Neural cell (in vitro differentiated cells): Measurements from ENCODE around the gene CLEC9A. TPM values are rescaled to one million over a fixed set of nuclear protein-coding genes. Genes with fewer than 3 reads are reported as not detected.

Experiments used
- H2AFZ ChIP-seq: fragments of 200-600, 300-800 bp; sonication (generic), shearing (Covaris generic); 2 replicates; pipeline ENCODE4 v1.6.0; 2014; ENCODE audit warnings: low read depth, mild to moderate bottlenecking, antibody characterized with exemption, low read length, moderate library complexity
- H3F3A ChIP-seq: fragments of 200-600 bp; shearing (Covaris generic); 2 replicates; pipeline ENCODE4 v1.6.1; 2016; ENCODE audit warnings: mild to moderate bottlenecking, moderate library complexity, mixed read lengths, antibody characterized with exemption, low read length; ENCODE audit not compliant: insufficient read depth, poor library complexity, severe bottlenecking
- H3K27ac ChIP-seq: fragments of 200-600, 300-800 bp; sonication (generic), shearing (Covaris generic); 2 replicates; pipeline ENCODE4 v1.5.1; 2014; ENCODE audit warnings: mild to moderate bottlenecking, low read length, moderate library complexity
- H3K27me3 ChIP-seq: fragments of 300-800, 200-600 bp; sonication (generic), shearing (Covaris generic); 2 replicates; pipeline ENCODE4 v1.6.0; 2014; ENCODE audit warnings: mild to moderate bottlenecking, low read depth, low read length, moderate library complexity; ENCODE audit not compliant: insufficient read depth
- H3K36me3 ChIP-seq: fragments of 300-800, 200-600 bp; sonication (generic), shearing (Covaris generic); 2 replicates; pipeline ENCODE4 v1.5.1; 2014; ENCODE audit warnings: mild to moderate bottlenecking, antibody characterized with exemption, low read length, moderate library complexity; ENCODE audit not compliant: insufficient read depth
- H3K4me2 ChIP-seq: fragments of 300-800, 200-600 bp; sonication (generic), shearing (Covaris generic); 2 replicates; pipeline ENCODE4 v1.6.0; 2014; ENCODE audit warnings: mild to moderate bottlenecking, low read length
- H3K4me3 ChIP-seq: fragments of 300-800, 200-600 bp; sonication (generic), shearing (Covaris generic); 2 replicates; pipeline ENCODE4 v1.5.1; 2014; ENCODE audit warnings: mild to moderate bottlenecking, low read length, moderate library complexity
- H3K79me2 ChIP-seq: fragments of 200-600 bp; shearing (Covaris generic); replicated peaks from 2 replicates; pipeline ENCODE4 v1.6.0; 2014; ENCODE audit warnings: mild to moderate bottlenecking, low read length, moderate library complexity; ENCODE audit not compliant: insufficient read depth
- H3K9ac ChIP-seq: fragments of 300-800, 200-600 bp; sonication (generic), shearing (Covaris generic); 2 replicates; pipeline ENCODE4 v1.6.1; 2016; ENCODE audit warnings: mild to moderate bottlenecking, low read length, mixed read lengths
- H3K9me2 ChIP-seq: fragments of 200-600 bp; shearing (Covaris generic); 2 replicates; pipeline ENCODE4 v1.6.1; 2016; ENCODE audit warnings: mild to moderate bottlenecking, low read length, mixed read lengths; ENCODE audit not compliant: insufficient read depth
- H3K9me3 ChIP-seq: fragments of 200-600, 300-800 bp; sonication (generic), shearing (Covaris generic); 2 replicates; pipeline ENCODE4 v1.6.1; 2016; ENCODE audit warnings: mild to moderate bottlenecking, mixed run types, low read length, moderate library complexity, mixed read lengths
- H4K20me1 ChIP-seq: fragments of 200-600 bp; shearing (Covaris generic); 2 replicates; pipeline ENCODE4 v1.6.1; 2016; ENCODE audit warnings: mild to moderate bottlenecking, mixed run types; ENCODE audit not compliant: insufficient read depth
- EP300 ChIP-seq: fragments of 450-650 bp; conservative IDR thresholded peaks from 2 replicates; pipeline ENCODE4 v1.6.1; 2014; ENCODE audit warnings: antibody characterized with exemption, mild to moderate bottlenecking, moderate library complexity; ENCODE audit not compliant: poor library complexity, severe bottlenecking
- EZH2 ChIP-seq: fragments of 200-600, 300-800 bp; shearing (Covaris generic), sonication (generic); IDR thresholded peaks from 2 replicates; pipeline ENCODE4 v1.6.1; 2014; ENCODE audit warnings: antibody characterized with exemption, low read length, borderline replicate concordance, mild to moderate bottlenecking; ENCODE audit not compliant: insufficient read depth, poor library complexity, severe bottlenecking
- MXI1 ChIP-seq: fragments of 450-650 bp; conservative IDR thresholded peaks from 2 replicates; pipeline ENCODE4 v1.6.1; 2014; ENCODE audit warnings: antibody characterized with exemption, mild to moderate bottlenecking; ENCODE audit not compliant: poor library complexity, severe bottlenecking
- POLR2AphosphoS5 ChIP-seq: IDR thresholded peaks from 2 replicates; pipeline ENCODE4 v1.6.1; 2012
- RAD21 ChIP-seq: fragments of 450-650 bp; conservative IDR thresholded peaks from 2 replicates; pipeline ENCODE4 v1.6.1; 2014; ENCODE audit warnings: antibody characterized with exemption, mild to moderate bottlenecking, moderate library complexity
- SMC3 ChIP-seq: fragments of 450-650 bp; conservative IDR thresholded peaks from 2 replicates; pipeline ENCODE4 v1.6.1; 2014; ENCODE audit warnings: antibody characterized with exemption, mild to moderate bottlenecking, moderate library complexity; ENCODE audit not compliant: poor library complexity
- TAF1 ChIP-seq: IDR thresholded peaks from 2 replicates; pipeline ENCODE4 v1.6.1; 2012; ENCODE audit warnings: low read depth
- polyA plus RNA-seq: library from polyadenylated mRNA; depleted of rRNA; stranded (reverse); fragments of >200 nt; gene quantifications from 2 replicates; pipeline ENCODE4 v1.2.3, GENCODE V29; 2014
- TF ChIP-seq, protein P1 (sequence below): IDR thresholded peaks from 2 replicates; pipeline ENCODE4 v1.6.1; 2012; ENCODE audit warnings: borderline replicate concordance
- TF ChIP-seq, protein P2 (sequence below): fragments of 450-650 bp; IDR thresholded peaks from 2 replicates; pipeline ENCODE4 v1.5.1; 2014; ENCODE audit warnings: antibody characterized with exemption, mild to moderate bottlenecking, moderate library complexity; ENCODE audit not compliant: poor library complexity, severe bottlenecking

CLEC9A gene
- polyA plus RNA-seq, 1 donor from 2014 or later = not detected

- TF ChIP-seq EZH2 = no peak
- TF ChIP-seq EP300 = peak; percentile 30
- H4K20me1 ChIP-seq = no peaks in the 10 kb centered on the region
- H3F3A ChIP-seq = no peaks in the 10 kb centered on the region
- no peak overlapping the region for H3K4me2 ChIP-seq
- no peaks in the 10 kb centered on the region for H3K9me3 ChIP-seq
- H3K79me2 ChIP-seq = no peaks in the 10 kb centered on the region
- H3K27ac ChIP-seq = no peak overlapping the region
- no peak overlapping the region for H3K4me3 ChIP-seq
- no peak overlapping the region for H3K9ac ChIP-seq
- H3K9me2 ChIP-seq = no peaks in the 10 kb centered on the region
- no peaks in the 10 kb centered on the region for H3K27me3 ChIP-seq
- H2AFZ ChIP-seq = no peak overlapping the region
- no peaks in the 10 kb centered on the region for H3K36me3 ChIP-seq
Measured at GRCh38 chr12:10042167-10042566, 11.7 kb downstream of the CLEC9A start.

DNA sequence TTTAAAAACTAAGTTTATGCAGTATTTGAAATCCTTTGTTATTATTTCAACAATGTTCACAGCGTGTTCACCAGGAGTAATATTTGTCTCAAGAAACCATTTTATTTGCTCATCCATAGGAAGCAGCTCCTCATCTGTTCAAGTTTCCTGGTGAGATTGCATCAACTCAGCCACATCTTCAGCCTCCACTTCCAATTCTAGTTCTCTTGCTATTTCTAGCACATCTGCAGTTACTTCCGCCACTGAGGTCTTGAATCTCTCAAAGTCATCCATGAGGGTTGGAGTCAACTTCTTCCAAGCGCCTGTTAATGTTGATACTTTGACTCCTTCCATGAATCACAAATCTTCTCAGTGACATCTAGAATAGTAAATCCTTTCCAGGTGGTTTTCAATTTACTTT, 18.0 kb downstream of the CLEC9A start:
- TF ChIP-seq, protein P1, sequence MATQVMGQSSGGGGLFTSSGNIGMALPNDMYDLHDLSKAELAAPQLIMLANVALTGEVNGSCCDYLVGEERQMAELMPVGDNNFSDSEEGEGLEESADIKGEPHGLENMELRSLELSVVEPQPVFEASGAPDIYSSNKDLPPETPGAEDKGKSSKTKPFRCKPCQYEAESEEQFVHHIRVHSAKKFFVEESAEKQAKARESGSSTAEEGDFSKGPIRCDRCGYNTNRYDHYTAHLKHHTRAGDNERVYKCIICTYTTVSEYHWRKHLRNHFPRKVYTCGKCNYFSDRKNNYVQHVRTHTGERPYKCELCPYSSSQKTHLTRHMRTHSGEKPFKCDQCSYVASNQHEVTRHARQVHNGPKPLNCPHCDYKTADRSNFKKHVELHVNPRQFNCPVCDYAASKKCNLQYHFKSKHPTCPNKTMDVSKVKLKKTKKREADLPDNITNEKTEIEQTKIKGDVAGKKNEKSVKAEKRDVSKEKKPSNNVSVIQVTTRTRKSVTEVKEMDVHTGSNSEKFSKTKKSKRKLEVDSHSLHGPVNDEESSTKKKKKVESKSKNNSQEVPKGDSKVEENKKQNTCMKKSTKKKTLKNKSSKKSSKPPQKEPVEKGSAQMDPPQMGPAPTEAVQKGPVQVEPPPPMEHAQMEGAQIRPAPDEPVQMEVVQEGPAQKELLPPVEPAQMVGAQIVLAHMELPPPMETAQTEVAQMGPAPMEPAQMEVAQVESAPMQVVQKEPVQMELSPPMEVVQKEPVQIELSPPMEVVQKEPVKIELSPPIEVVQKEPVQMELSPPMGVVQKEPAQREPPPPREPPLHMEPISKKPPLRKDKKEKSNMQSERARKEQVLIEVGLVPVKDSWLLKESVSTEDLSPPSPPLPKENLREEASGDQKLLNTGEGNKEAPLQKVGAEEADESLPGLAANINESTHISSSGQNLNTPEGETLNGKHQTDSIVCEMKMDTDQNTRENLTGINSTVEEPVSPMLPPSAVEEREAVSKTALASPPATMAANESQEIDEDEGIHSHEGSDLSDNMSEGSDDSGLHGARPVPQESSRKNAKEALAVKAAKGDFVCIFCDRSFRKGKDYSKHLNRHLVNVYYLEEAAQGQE = no peak
- TF ChIP-seq EP300 (no peak), RAD21 (no peak), EZH2 (no peak), MXI1 (no peak), SMC3 (no peak), TAF1 (no peak), POLR2AphosphoS5 (no peak)
- TF ChIP-seq, protein P2, sequence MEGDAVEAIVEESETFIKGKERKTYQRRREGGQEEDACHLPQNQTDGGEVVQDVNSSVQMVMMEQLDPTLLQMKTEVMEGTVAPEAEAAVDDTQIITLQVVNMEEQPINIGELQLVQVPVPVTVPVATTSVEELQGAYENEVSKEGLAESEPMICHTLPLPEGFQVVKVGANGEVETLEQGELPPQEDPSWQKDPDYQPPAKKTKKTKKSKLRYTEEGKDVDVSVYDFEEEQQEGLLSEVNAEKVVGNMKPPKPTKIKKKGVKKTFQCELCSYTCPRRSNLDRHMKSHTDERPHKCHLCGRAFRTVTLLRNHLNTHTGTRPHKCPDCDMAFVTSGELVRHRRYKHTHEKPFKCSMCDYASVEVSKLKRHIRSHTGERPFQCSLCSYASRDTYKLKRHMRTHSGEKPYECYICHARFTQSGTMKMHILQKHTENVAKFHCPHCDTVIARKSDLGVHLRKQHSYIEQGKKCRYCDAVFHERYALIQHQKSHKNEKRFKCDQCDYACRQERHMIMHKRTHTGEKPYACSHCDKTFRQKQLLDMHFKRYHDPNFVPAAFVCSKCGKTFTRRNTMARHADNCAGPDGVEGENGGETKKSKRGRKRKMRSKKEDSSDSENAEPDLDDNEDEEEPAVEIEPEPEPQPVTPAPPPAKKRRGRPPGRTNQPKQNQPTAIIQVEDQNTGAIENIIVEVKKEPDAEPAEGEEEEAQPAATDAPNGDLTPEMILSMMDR = no peak
- H3K79me2 ChIP-seq = no peaks in the 10 kb centered on the region
- H3K4me3 ChIP-seq = no peak overlapping the region
- no peak overlapping the region for H3K27ac ChIP-seq
- no peak overlapping the region for H3K4me2 ChIP-seq
- H3K27me3 ChIP-seq = no peaks in the 10 kb centered on the region
- no peaks in the 10 kb centered on the region for H4K20me1 ChIP-seq
- no peaks in the 10 kb centered on the region for H3F3A ChIP-seq
- H3K9ac ChIP-seq = no peak overlapping the region
- no peaks in the 10 kb centered on the region for H3K9me2 ChIP-seq
- H3K9me3 ChIP-seq = no peaks in the 10 kb centered on the region
- no peaks in the 10 kb centered on the region for H3K36me3 ChIP-seq
- no peak overlapping the region for H2AFZ ChIP-seq
